Ishikawa (cell line): Measurements from ENCODE around the gene ZNF358.

ENCODE experiments used
- CEBPB ChIP-seq: IDR thresholded peaks from 2 replicates; pipeline ENCODE4 v1.6.1; 2012
- CREB1 ChIP-seq: IDR thresholded peaks from 2 replicates; pipeline ENCODE4 v1.6.1; 2012; ENCODE audit warnings: low read depth
- EGR1 ChIP-seq: IDR thresholded peaks from 2 replicates; pipeline ENCODE4 v1.6.1; 2012
- EP300 ChIP-seq: IDR thresholded peaks from 2 replicates; pipeline ENCODE4 v1.6.1; 2012; ENCODE audit warnings: borderline replicate concordance
- FOXM1 ChIP-seq: IDR thresholded peaks from 2 replicates; pipeline ENCODE4 v1.6.1; 2012; ENCODE audit warnings: low read depth, borderline replicate concordance
- MAX ChIP-seq: IDR thresholded peaks from 2 replicates; pipeline ENCODE4 v1.6.1; 2012
- NFIC ChIP-seq: IDR thresholded peaks from 2 replicates; pipeline ENCODE4 v1.6.1; 2012
- RAD21 ChIP-seq: IDR thresholded peaks from 2 replicates; pipeline ENCODE4 v1.6.1; 2012; ENCODE audit warnings: low read depth
- REST ChIP-seq: IDR thresholded peaks from 2 replicates; pipeline ENCODE4 v1.6.1; 2012; ENCODE audit warnings: low read depth, mild to moderate bottlenecking
- TAF1 ChIP-seq: IDR thresholded peaks from 2 replicates; pipeline ENCODE4 v1.6.1; 2012; ENCODE audit warnings: low read depth, mild to moderate bottlenecking
- TCF12 ChIP-seq: IDR thresholded peaks from 2 replicates; pipeline ENCODE4 v1.6.1; 2012; ENCODE audit warnings: low read depth
- TEAD4 ChIP-seq: IDR thresholded peaks from 2 replicates; pipeline ENCODE4 v1.6.1; 2012
- YY1 ChIP-seq: IDR thresholded peaks from 2 replicates; pipeline ENCODE4 v1.6.1; 2012; ENCODE audit warnings: low read depth
- ZBTB7A ChIP-seq: IDR thresholded peaks from 2 replicates; pipeline ENCODE4 v1.6.1; 2012; ENCODE audit warnings: low read depth
- TF ChIP-seq, protein P1 (sequence below): IDR thresholded peaks from 2 replicates; pipeline ENCODE4 v1.6.1; 2012

Gene ZNF358

DNA sequence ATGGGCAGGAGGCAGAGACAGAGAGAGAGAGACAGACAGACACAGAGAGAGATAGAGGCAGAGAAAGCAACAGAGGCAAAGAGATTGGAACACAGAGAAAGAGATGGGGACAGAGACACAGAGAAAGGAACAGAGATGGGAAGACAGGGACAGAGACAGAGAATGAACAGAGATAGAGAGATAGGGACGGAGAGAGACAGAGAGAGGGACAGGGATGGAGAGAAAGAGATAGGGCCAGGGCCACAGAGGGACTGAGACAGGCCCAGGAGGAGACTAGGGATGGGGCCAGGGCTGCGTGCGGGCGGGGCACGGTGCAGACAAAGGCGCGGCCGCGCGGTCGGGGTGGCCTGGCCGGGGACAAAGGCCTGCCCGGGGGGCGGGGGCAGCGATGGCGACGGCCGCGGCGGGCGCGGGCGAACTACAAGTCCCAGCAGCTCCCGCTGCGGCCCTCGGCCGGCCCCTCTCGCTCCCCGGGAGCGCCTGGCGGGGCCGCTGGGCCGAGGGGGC, at the start of gene ZNF358:
Gene ZNF358, plus strand, starts transcription at position 459 of the 507 bp plus-strand sequence. CDS start 3,140 bp downstream, outside the sequence.
- TF ChIP-seq YY1 (peak; percentile 87), MAX (no peak), CEBPB (no peak), TAF1 (no peak), CREB1 (no peak), TEAD4 (no peak)

- TF ChIP-seq EGR1 (no peak), NFIC (no peak), FOXM1 (no peak), REST (no peak), MAX (no peak), RAD21 (no peak)
These were observed 48.6 kb upstream of the ZNF358 start for GRCh38 chr19:7467009-7467989.

GRCh38 chr19:7468840-7469239, 47.1 kb upstream of the ZNF358 start:
- TF ChIP-seq TAF1 (no peak), EGR1 (no peak), CEBPB (no peak), EP300 (no peak), TCF12 (no peak)

- TF ChIP-seq FOXM1, result no peak
These were observed 46.1 kb upstream of the ZNF358 start for GRCh38 chr19:7469669-7470285.

GRCh38 chr19:7470540-7471305, 45.2 kb upstream of the ZNF358 start:
- no peak for TF ChIP-seq TEAD4
- TF ChIP-seq EP300, result no peak
- no peak for TF ChIP-seq CREB1
- no peak for TF ChIP-seq MAX
- TF ChIP-seq TCF12, result no peak
- TF ChIP-seq EGR1, result no peak
- TF ChIP-seq ZBTB7A, result no peak
- no peak for TF ChIP-seq TAF1
- TF ChIP-seq NFIC, result no peak
- no peak for TF ChIP-seq YY1
- TF ChIP-seq, protein P1, sequence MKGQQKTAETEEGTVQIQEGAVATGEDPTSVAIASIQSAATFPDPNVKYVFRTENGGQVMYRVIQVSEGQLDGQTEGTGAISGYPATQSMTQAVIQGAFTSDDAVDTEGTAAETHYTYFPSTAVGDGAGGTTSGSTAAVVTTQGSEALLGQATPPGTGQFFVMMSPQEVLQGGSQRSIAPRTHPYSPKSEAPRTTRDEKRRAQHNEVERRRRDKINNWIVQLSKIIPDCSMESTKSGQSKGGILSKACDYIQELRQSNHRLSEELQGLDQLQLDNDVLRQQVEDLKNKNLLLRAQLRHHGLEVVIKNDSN, result no peak
- TF ChIP-seq RAD21, result no peak
- TF ChIP-seq REST, result no peak
- TF ChIP-seq FOXM1, result no peak
- TF ChIP-seq CEBPB, result no peak
